Smooth muscle cell (in vitro differentiated cells): Measurements from ENCODE around the gene CDC45. TPM values are rescaled to one million over a fixed set of nuclear protein-coding genes. Genes with fewer than 3 reads are reported as not detected.
A peak's percentile ranks its signal among the peaks of the same experiment; 100 is the strongest.

Source experiments
- DNase-seq: peaks from one replicate; lab custom pipeline; 2025; ENCODE audit not compliant: unreplicated experiment; lab: John Stamatoyannopoulos, UW
- H2AFZ ChIP-seq: fragments of 200-600 bp; sonication (generic); 2 replicates; pipeline ENCODE4 v1.6.0; 2016; ENCODE audit warnings: antibody characterized with exemption, low read depth, mild to moderate bottlenecking
- H3F3A ChIP-seq: fragments of 200-600 bp; sonication (generic); 2 replicates; pipeline ENCODE4 v1.6.0; 2017; ENCODE audit warnings: antibody characterized with exemption, low read depth
- H3K27ac ChIP-seq: fragments of 200-600 bp; sonication (generic); 2 replicates; pipeline ENCODE4 v1.5.1; 2016; ENCODE audit warnings: low read depth, mild to moderate bottlenecking
- H3K27me3 ChIP-seq: fragments of 200-600 bp; sonication (generic); 2 replicates; pipeline ENCODE4 v1.6.1; 2016; ENCODE audit warnings: low read depth, mild to moderate bottlenecking
- H3K36me3 ChIP-seq: fragments of 200-600 bp; sonication (generic); 2 replicates; pipeline ENCODE4 v1.5.1; 2016; ENCODE audit warnings: low read depth
- H3K4me1 ChIP-seq: fragments of 200-600 bp; sonication (generic); 2 replicates; pipeline ENCODE4 v1.5.1; 2016; ENCODE audit warnings: low read depth
- H3K4me2 ChIP-seq: fragments of 200-600 bp; sonication (generic); 2 replicates; pipeline ENCODE4 v1.6.0; 2016; ENCODE audit warnings: mild to moderate bottlenecking
- H3K4me3 ChIP-seq: fragments of 200-600 bp; sonication (generic); 2 replicates; pipeline ENCODE4 v1.5.1; 2016; ENCODE audit warnings: mild to moderate bottlenecking
- H3K79me2 ChIP-seq: fragments of 200-600 bp; sonication (generic); 2 replicates; pipeline ENCODE4 v1.6.0; 2016; ENCODE audit warnings: low read depth, mild to moderate bottlenecking
- H3K9ac ChIP-seq: fragments of 200-600 bp; sonication (generic); 2 replicates; pipeline ENCODE4 v1.6.0; 2016; ENCODE audit warnings: low read depth
- H3K9me3 ChIP-seq: fragments of 200-600 bp; sonication (generic); replicated peaks from 2 replicates; pipeline ENCODE4 v1.5.1; 2016; ENCODE audit warnings: low read depth
- H4K20me1 ChIP-seq: fragments of 200-600 bp; sonication (generic); 2 replicates; pipeline ENCODE4 v1.6.0; 2016; ENCODE audit warnings: low read depth
- WGBS: methylation state at CpG from one replicate; pipeline ENCODE4 v1.1.7; 2016; ENCODE audit warnings: low lambda C conversion rate; 5-methylcytosine and 5-hydroxymethylcytosine counted together
- polyA plus RNA-seq: library from polyadenylated mRNA; unstranded; fragments of >200 nt; fragmentation: Nextera tagmentation; extraction: Ambion mirVana; gene quantifications from 2 replicates; pipeline ENCODE4 v1.2.1, GENCODE V29; 2016
- total RNA-seq: library from RNA; depleted of rRNA; stranded (reverse); fragments of >200 nt; gene quantifications from 2 replicates; pipeline ENCODE4 v1.2.3, GENCODE V29; 2014
- TF ChIP-seq, protein P1 (sequence below): fragments of 200-600 bp; sonication (generic); IDR thresholded peaks from 2 replicates; pipeline ENCODE4 v1.5.1; 2017; ENCODE audit warnings: borderline replicate concordance, mild to moderate bottlenecking, antibody characterized with exemption; ENCODE audit not compliant: insufficient read depth, poor library complexity, severe bottlenecking

Gene CDC45
- total and polyA plus RNA-seq, 2 experiments from 2014 or later = 9.3 to 13.7 TPM

- no peak for DNase-seq
- TF ChIP-seq, protein P1, sequence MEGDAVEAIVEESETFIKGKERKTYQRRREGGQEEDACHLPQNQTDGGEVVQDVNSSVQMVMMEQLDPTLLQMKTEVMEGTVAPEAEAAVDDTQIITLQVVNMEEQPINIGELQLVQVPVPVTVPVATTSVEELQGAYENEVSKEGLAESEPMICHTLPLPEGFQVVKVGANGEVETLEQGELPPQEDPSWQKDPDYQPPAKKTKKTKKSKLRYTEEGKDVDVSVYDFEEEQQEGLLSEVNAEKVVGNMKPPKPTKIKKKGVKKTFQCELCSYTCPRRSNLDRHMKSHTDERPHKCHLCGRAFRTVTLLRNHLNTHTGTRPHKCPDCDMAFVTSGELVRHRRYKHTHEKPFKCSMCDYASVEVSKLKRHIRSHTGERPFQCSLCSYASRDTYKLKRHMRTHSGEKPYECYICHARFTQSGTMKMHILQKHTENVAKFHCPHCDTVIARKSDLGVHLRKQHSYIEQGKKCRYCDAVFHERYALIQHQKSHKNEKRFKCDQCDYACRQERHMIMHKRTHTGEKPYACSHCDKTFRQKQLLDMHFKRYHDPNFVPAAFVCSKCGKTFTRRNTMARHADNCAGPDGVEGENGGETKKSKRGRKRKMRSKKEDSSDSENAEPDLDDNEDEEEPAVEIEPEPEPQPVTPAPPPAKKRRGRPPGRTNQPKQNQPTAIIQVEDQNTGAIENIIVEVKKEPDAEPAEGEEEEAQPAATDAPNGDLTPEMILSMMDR = no peak
- Histone ChIP-seq H4K20me1 (no peaks in the 10 kb centered on the region), H2AFZ (no peak overlapping the region), H3F3A (no peaks in the 10 kb centered on the region), H3K27ac (no peak overlapping the region), H3K4me3 (no peak overlapping the region), H3K9ac (no peak overlapping the region), H3K4me1 (peaks cover 12% of the 10 kb centered on the region), H3K4me2 (no peak overlapping the region), H3K9me3 (no peaks in the 10 kb centered on the region), H3K36me3 (no peaks in the 10 kb centered on the region), H3K27me3 (peaks cover 41% of the 10 kb centered on the region), H3K79me2 (no peaks in the 10 kb centered on the region)
- WGBS = 97% methylated on average over 6 of the region's 6 CpGs
Observed at GRCh38 chr22:19520007-19520406, 40.3 kb downstream of the CDC45 start.

DNA sequence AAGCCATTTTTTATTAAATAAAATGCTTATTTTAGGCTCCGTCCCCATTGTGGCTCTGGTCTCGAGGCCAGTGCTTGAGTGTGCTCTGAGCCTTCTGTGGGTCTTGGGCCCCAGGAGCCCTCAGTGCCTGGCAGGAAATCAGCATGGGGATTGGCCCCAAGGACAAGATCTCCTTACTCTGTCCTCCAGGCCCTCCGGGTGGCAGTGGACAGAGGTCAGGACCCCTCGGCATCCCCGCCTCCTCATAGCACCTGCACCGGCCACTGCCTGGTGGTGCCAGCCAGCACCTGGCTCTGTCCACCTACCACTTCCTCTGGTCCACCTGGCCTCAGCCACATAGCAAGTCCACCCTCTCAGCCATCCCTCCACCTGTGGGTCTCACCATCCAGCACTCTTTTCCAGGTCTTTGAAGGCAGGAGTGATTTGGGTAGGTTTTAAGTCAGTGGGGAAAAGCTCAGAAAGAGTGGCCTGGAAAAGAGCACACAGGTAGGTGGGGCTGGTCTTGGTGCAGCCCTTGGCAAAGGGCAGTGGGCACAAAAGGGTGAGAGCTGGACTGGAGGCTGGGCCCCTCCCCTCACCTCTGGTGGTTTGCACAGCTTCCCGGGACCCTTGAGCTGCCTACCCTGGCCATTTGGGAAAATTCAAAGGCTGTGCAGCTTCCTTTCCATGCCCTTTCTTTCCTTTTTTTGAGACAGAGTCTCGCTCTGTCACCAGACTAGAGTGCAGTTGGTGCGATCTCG is 41.0 kb downstream of the CDC45 start:
- Histone ChIP-seq H3K4me3 (no peak overlapping the region), H3K79me2 (no peaks in the 10 kb centered on the region), H2AFZ (no peak overlapping the region), H3K4me1 (peaks cover 12% of the 10 kb centered on the region), H3K4me2 (no peak overlapping the region), H3K9ac (no peak overlapping the region), H3K9me3 (no peaks in the 10 kb centered on the region), H4K20me1 (no peaks in the 10 kb centered on the region), H3F3A (no peaks in the 10 kb centered on the region), H3K36me3 (no peaks in the 10 kb centered on the region), H3K27ac (no peak overlapping the region), H3K27me3 (peaks cover 48% of the 10 kb centered on the region)
- TF ChIP-seq, protein P1 = no peak
- no peak for DNase-seq
- 97% methylated on average over 10 of the region's 10 CpGs for WGBS

DNA sequence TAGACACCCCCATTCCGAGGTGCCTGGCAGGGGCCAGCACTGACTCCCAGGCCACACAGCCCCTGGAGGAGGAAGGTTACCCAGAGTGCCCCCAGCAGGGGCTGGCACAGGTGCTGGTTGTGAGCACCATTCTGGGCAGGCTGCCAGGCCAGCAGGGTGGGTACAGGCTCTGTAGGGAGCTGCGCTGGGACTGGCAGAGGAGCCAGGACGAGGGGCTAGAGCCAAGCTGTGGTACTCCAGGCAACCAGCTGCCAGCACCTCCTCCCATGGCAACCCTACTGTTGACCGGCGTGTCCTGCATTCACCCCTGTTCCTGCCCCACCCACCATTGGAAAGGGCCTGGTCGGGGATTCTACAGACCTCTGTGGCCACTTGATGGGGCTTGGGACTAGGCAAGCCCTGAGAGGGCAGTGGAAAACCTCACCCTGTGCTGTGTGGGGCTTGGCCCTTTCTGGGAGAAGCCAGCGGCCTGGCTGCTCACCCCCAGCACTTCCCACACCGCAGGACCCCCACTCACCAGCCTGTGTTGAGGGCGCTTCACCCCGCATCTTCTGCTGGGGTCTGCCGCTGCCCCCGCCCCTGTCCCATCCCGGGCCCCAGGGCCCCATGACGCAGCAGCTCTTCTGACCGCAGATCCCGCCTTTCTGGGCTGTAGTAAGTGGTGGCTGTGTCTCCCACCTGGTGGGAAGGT is 42.6 kb downstream of the CDC45 start:
- Histone ChIP-seq H3K4me1 (peaks cover 12% of the 10 kb centered on the region), H4K20me1 (no peaks in the 10 kb centered on the region), H2AFZ (no peak overlapping the region), H3K79me2 (no peaks in the 10 kb centered on the region), H3K9me3 (no peaks in the 10 kb centered on the region), H3K9ac (no peak overlapping the region), H3K36me3 (no peaks in the 10 kb centered on the region), H3K27me3 (peaks cover 55% of the 10 kb centered on the region), H3K27ac (no peak overlapping the region), H3K4me3 (no peak overlapping the region), H3K4me2 (no peak overlapping the region), H3F3A (no peaks in the 10 kb centered on the region)
- DNase-seq = no peak
- 81% methylated on average over 16 of the region's 16 CpGs for WGBS
- TF ChIP-seq, protein P1 = no peak

GRCh38 chr22:19522881-19523239 is 43.1 kb downstream of the CDC45 start:
- TF ChIP-seq, protein P1 = no peak
- H3K4me2 ChIP-seq = peak overlapping the region; percentile 79
- H3K4me3 ChIP-seq = peak overlapping the region; percentile 40
- H3F3A ChIP-seq = no peaks in the 10 kb centered on the region
- H4K20me1 ChIP-seq = no peaks in the 10 kb centered on the region
- H3K79me2 ChIP-seq = no peaks in the 10 kb centered on the region
- H3K27ac ChIP-seq = no peak overlapping the region
- no peak overlapping the region for H3K9ac ChIP-seq
- peaks cover 55% of the 10 kb centered on the region for H3K27me3 ChIP-seq
- H3K4me1 ChIP-seq = peaks cover 12% of the 10 kb centered on the region
- 36% methylated on average over 9 of the region's 9 CpGs for WGBS
- H2AFZ ChIP-seq = no peak overlapping the region
- no peaks in the 10 kb centered on the region for H3K36me3 ChIP-seq
- DNase-seq = no peak
- H3K9me3 ChIP-seq = no peaks in the 10 kb centered on the region
